Measurements from ENCODE around the gene ADARB2.

GRCh38 chr10:1538121-1538520 is 199.2 kb downstream of the ADARB2 start:
- no peak for TF ChIP-seq POLR2AphosphoS5 (IDR thresholded peaks at IDR 0.05)
- no peak for TF ChIP-seq CTCF (IDR thresholded peaks at IDR 0.05)

All from esophagus muscularis mucosa (tissue), 3 donors.